GM23338 (cell line): Measurements from ENCODE around the gene TIMM44.

Experiments used
- CREB1 ChIP-seq: fragments of 250-450 bp; sonication (Bioruptor Pico); IDR thresholded peaks from 2 replicates; pipeline ENCODE4 v1.5.0; 2020; ENCODE audit warnings: low read depth, mild to moderate bottlenecking, moderate library complexity
- EZH2phosphoT487 ChIP-seq: fragments of 200-600 bp; sonication (generic); IDR thresholded peaks from one replicate; pipeline ENCODE4 v1.8.1; 2018; ENCODE audit warnings: antibody characterized with exemption; ENCODE audit not compliant: unreplicated experiment
- POLR2AphosphoS5 ChIP-seq: IDR thresholded peaks from 2 replicates; pipeline ENCODE4 v1.6.1; 2016; ENCODE audit warnings: antibody characterized with exemption, low read depth
- TF ChIP-seq, protein P1 (sequence below), 2 experiments: fragments of 200-600 bp in 1 of 2; sonication (generic) in 1 of 2; conservative IDR thresholded peaks; 2 replicates each; pipeline versions ENCODE4 v1.5.1 to v1.6.1; 2016 to 2017; ENCODE audit warnings: antibody characterized with exemption in 2 of 2, low read depth in 2 of 2, mild to moderate bottlenecking in 2 of 2, moderate library complexity in 1 of 2
- TF ChIP-seq, protein P2 (sequence below): IDR thresholded peaks from one replicate; pipeline ENCODE4 v1.6.1; 2018; ENCODE audit warnings: antibody characterized with exemption; ENCODE audit not compliant: unreplicated experiment

DNA sequence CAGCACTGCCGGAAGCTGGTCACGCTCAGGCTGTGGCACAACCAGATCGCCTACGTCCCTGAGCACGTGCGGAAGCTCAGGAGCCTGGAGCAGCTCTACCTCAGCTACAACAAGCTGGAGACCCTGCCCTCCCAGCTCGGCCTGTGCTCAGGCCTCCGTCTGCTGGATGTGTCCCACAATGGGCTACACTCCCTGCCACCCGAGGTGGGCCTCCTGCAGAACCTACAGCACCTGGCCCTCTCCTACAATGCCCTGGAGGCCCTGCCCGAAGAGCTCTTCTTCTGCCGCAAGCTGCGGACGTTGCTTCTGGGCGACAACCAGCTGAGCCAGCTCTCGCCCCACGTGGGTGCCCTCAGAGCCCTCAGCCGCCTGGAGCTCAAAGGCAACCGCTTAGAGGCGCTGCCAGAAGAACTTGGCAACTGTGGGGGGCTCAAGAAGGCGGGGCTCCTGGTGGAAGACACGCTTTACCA is 43.0 kb downstream of the TIMM44 start:
- TF ChIP-seq, protein P1, sequence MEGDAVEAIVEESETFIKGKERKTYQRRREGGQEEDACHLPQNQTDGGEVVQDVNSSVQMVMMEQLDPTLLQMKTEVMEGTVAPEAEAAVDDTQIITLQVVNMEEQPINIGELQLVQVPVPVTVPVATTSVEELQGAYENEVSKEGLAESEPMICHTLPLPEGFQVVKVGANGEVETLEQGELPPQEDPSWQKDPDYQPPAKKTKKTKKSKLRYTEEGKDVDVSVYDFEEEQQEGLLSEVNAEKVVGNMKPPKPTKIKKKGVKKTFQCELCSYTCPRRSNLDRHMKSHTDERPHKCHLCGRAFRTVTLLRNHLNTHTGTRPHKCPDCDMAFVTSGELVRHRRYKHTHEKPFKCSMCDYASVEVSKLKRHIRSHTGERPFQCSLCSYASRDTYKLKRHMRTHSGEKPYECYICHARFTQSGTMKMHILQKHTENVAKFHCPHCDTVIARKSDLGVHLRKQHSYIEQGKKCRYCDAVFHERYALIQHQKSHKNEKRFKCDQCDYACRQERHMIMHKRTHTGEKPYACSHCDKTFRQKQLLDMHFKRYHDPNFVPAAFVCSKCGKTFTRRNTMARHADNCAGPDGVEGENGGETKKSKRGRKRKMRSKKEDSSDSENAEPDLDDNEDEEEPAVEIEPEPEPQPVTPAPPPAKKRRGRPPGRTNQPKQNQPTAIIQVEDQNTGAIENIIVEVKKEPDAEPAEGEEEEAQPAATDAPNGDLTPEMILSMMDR (conservative IDR thresholded peaks at IDR 0.05; ENCODE audit: low read depth in 2 of 2): no peak
- TF ChIP-seq, protein P2, sequence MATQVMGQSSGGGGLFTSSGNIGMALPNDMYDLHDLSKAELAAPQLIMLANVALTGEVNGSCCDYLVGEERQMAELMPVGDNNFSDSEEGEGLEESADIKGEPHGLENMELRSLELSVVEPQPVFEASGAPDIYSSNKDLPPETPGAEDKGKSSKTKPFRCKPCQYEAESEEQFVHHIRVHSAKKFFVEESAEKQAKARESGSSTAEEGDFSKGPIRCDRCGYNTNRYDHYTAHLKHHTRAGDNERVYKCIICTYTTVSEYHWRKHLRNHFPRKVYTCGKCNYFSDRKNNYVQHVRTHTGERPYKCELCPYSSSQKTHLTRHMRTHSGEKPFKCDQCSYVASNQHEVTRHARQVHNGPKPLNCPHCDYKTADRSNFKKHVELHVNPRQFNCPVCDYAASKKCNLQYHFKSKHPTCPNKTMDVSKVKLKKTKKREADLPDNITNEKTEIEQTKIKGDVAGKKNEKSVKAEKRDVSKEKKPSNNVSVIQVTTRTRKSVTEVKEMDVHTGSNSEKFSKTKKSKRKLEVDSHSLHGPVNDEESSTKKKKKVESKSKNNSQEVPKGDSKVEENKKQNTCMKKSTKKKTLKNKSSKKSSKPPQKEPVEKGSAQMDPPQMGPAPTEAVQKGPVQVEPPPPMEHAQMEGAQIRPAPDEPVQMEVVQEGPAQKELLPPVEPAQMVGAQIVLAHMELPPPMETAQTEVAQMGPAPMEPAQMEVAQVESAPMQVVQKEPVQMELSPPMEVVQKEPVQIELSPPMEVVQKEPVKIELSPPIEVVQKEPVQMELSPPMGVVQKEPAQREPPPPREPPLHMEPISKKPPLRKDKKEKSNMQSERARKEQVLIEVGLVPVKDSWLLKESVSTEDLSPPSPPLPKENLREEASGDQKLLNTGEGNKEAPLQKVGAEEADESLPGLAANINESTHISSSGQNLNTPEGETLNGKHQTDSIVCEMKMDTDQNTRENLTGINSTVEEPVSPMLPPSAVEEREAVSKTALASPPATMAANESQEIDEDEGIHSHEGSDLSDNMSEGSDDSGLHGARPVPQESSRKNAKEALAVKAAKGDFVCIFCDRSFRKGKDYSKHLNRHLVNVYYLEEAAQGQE: no peak
- TF ChIP-seq EZH2phosphoT487 (no peak), CREB1 (CRISPR knock-in tag) (no peak), POLR2AphosphoS5 (no peak)
